ENCODE measurements around the gene IL9.

IL9 gene

DNA sequence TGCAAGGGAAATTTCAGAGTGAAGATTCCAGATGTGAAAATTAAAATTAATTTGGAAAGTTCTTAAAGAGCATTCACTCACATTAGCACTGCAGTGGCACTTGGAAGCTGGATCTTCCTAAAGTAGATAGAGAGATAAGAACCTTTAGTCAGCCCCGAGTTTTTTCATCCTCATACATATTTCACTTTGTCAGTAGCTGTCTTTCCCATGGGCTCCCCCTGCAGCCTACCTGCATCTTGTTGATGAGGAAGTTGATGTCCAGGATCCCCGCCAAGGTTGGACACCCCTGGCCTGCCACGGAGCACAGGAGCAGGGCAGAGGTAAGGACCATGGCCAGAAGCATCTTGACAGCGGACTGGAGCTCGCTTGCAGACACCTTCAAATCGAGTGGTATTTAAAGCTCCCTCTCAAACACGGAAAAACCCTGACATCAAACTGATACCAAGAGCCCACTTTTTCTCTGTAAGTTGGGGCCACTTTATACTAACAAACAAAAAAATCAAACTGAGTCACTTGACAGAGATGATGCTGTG is at the start of gene IL9:
IL9 (minus strand) TSS at position 368 of the 533 bp plus-strand sequence; CDS start at position 343, 25 bp downstream.
- no peak for DNase-seq

DNA sequence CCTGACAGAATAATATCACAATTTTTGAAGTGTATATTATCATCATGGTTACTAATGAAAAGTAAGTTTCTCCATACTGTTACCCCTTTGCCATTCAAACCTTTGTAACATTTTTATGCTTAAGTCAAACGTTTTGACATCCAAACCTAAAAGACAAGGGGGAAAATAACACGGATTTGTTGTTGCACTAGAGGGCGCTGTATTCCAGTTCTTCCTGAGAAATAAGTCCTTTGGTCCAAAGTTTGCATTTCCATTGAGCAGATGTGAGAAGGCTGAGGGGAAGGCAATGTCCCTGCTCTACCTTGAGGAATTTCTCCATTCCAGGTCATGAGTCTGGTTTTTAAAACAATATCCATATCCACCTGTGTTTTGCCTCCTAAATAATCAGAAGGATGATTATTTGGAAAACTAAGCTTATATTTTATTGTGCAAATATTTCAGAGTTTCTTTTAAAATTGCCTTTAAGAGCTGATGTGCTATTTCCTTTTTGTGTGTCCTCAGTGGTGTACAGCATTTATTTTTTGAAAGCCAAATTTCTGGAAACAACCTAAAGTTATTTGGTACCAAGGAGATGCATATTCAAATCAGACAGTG is 49.4 kb upstream of the IL9 start:
- DNase-seq, result peak; percentile 38

DNA sequence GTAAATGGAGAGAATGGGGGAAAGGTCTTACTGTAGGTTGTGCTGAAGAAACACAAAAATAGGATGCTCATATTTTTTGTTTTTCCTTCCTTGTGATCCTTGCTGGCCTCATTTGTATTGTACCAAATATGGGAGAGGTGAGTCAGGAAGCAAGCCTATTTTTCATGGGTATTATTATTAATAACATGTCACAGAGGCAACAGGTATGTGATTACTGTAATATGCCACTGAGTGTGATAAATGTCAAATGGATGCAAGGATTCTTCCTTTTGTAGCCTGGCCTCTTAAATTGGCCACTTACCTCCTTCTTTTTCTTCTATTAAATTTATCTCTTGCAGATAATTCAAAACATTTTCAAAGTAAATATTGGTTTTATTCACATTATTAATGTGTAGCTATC is 48.9 kb upstream of the IL9 start:
- DNase-seq, result no peak

DNA sequence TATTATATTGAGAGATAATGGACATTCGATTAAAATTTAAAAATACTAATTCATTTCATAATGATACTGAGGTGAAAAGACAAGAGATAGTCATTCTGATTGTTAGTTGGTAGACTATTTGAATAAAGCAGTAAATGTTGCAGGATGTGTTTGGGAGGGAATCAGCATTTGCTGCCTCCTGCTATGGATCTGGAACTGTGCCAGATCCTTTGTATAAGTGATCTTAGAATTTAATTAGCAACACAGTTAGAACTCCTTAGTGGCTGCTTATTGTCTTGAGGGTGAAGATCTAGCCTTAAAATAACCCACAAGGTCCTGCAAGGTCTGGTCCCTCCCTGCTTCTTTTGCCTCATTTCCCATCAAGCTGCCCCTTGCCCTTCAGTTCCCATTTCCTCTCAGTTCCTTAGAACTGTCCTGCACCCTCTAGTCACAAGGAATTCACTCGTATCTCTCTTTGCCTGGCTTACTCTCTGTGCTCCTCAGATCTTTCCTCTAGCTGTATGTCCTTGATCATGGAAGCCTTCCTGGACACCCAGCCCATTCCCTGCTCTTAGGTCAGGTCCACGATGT is 46.6 kb upstream of the IL9 start:
- DNase-seq, result no peak

- no peak for DNase-seq
Measured at GRCh38 chr5:135941711-135942110, 46.1 kb upstream of the IL9 start.

GRCh38 chr5:135937245-135937911 is 41.7 kb upstream of the IL9 start:
- DNase-seq, result no peak

- DNase-seq, result no peak
Measured at GRCh38 chr5:135934939-135935338, 39.3 kb upstream of the IL9 start.

DNA sequence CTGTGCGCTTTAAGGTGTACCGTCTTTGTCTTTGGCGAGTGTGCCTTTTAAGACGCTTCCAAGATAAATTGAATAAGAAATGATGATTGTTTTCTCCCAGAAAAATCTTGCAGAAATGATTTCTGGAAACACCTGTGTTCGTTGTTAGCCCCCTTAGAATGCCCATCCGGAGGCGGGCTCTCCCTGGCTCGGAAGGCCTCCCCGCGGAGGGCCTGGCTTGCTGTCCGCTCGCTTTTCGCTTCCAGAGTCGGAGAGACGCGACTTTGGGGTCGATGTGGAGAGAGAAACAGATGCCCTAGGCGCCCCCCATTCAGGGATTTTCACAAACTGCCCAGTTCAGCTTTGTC is 35.3 kb upstream of the IL9 start:
- DNase-seq, result no peak

GRCh38 chr5:135930029-135930948 is 34.6 kb upstream of the IL9 start:
- DNase-seq, result peak; percentile 51

GRCh38 chr5:135921388-135921787 is 25.7 kb upstream of the IL9 start:
- no peak for DNase-seq

- DNase-seq, result no peak
Measured at GRCh38 chr5:135920199-135920598, 24.6 kb upstream of the IL9 start.

- DNase-seq, result no peak
Measured at GRCh38 chr5:135916638-135917263, 21.1 kb upstream of the IL9 start.

- DNase-seq, result no peak
Measured at GRCh38 chr5:135915466-135916001, 19.9 kb upstream of the IL9 start.

DNA sequence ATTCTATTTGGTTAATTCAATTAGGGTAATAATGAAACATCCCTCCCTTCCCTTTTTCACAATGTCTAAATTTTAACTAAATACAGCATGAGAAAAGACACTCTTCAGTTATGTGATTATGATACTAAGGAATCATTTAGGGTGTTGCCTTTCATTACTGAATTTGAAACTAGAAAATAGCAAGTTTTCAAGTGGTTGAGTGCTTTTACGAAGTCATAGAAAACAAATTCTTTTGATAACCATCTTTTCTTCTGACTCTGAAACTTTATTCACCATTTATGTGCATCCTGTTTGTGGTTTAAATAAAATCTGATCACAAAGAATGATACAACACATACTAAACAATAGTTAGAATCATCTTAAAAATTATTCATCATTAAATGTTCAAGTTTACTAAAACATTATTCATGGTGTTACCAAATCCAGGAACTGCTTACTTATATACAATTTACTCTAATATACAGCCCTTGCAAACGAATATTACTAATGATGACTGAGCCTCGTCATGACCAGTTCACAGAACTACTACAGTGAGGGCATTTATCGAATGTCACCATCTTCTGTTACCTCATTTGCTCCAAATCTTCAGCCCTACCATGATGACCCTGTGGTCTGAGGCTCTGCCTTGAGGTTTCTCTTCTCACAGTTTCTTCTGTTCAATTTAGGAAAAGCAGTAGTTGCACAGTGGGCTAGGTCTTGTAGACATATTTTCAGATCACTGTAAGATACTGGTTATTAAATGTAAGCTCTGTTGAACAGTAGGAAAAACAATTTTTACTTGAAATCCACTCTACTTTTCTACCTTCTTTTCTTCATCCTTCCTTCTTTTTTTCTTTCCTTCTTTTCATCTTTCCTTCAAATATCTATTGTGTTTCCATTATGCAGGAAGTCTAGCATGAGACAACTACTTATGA is 18.3 kb upstream of the IL9 start:
- DNase-seq, result no peak

DNA sequence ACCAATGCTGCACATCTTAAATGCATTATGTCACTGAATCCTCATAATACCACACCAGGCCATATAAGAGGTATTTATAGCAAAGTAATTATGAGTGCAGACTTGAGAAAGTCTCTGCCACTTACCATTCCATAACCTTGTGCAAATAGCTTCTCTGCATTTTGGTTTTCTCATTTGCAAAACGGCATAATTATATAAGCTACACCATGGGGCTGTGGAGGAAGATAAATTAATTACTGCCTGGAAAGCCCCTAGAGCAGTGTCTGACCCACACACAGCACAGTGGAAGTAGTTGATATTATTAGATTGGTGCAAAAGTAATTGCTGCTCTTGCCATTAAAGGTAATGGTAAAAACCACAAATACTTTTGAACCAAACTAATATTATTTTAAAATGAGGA is 9.5 kb upstream of the IL9 start:
- no peak for DNase-seq

DNA sequence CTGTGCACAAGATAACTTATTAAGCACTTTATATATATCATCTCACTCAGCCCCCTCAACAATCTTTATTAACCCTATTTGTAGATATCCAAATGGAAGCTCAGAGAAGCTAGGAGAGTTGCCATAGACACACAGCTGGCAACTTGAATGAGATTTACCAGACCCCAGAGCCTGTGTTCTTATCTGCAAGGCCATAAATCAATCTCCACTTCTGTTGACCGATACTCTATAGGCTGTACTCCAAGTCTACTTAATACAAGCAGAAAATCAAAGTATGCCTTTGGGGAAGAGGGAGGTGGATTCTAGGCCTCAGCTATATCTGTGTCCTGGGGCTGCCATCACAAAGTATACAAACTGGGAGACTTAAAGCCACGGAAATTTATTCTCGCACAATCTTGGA is 6.0 kb upstream of the IL9 start:
- no peak for DNase-seq

DNA sequence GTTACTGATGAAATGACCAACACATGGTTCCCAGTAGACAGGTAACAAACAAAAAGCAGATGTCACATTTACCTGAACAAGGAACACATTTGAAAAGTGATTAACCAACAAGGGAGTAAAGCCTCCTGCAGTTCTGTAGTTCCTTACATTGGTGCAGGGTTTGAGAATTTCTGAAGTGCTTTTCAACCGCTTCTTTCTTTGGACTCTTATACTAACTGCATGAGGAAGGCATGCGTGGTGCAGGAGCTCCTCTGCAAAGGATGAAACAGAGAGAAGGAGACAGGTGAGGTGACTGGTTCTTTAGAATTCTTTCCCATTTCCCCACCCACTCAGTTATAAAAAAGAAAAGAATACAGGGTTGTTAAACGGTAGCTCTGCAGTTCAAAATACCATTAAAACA is 4.6 kb upstream of the IL9 start:
- DNase-seq, result no peak

GRCh38 chr5:135898651-135899050 is 3.0 kb upstream of the IL9 start:
- no peak for DNase-seq

DNA sequence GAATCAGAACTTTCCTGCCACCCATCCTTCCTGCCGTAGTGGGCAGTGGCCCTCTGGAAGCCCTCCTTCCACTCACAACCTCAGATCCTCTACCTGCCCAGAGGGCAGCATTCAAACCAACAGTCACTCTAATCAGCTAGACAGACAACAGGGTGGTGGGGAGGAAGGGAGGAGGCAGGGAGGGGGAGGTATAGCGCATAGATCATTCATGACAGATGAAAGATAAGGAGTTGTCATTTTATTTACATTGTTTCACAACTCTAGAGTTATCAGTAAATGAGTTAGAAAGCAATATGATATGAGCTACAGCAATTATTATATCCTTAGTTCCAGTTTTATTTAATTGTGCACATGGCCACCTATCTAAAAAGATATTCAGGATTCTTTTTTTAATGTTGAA is 852 bp downstream of the IL9 start:
- DNase-seq, result no peak

DNA sequence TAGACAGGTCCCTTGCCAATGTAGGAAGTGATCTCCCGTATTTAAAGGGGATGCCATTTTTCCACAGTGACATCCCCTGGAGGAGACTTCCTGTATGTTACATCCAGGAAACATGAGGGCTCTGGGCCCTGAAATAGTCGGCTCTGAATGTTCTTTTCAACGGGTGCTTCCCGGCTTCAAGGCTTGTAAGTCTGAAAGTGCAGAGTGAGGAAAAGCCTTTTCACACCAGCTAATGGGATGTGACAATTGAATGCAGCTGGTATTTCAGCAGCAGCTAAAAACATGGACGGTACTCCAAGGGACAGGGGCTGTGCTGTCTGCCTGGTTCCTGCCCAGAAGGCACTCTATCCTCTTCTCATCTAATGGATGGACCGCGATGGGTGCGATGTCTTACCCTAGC is 1.4 kb downstream of the IL9 start:
- no peak for DNase-seq

GRCh38 chr5:135891791-135892190 is 3.9 kb downstream of the IL9 start:
- no peak for DNase-seq

- DNase-seq, result no peak
Measured at GRCh38 chr5:135891268-135891667, 4.4 kb downstream of the IL9 start.
